HepG2 (cell line): ENCODE measurements around the gene SH2D2A. TPM values are rescaled to one million over a fixed set of nuclear protein-coding genes. Genes with fewer than 3 reads are reported as not detected.
A peak's percentile ranks its signal among the peaks of the same experiment; 100 is the strongest.

Source experiments
- ATAC-seq: fragments of 200-7000 bp; cut with Tn5 transposase; 3 replicates; pipeline ENCODE4 v1.9.1; 2020; ENCODE audit warnings: mild to moderate bottlenecking, moderate library complexity
- BruUV-seq: library from RNA; stranded (reverse); fragments of 400-500 nt; replicated peaks from 2 replicates; lab custom pipeline; 2021; lab: Mats Ljungman, UMichigan
- CTCF ChIA-PET: fragments of 300-600 bp; formaldehyde crosslinking; extraction: SDS; loops from one replicate; lab custom pipeline; 2021; ENCODE audit warnings: low total read pairs, inconsistent platforms, low intra/inter-chr PET ratio; lab: Yijun Ruan, JAX
- POLR2A ChIA-PET: fragments of 350-600 bp; sonication (Branson Sonifier 250); formaldehyde crosslinking; loops from one replicate; lab custom pipeline; 2020; ENCODE audit warnings: antibody characterized with exemption, inconsistent platforms; lab: Yijun Ruan, JAX
- DNase-seq: peaks from one replicate; pipeline ENCODE4 v3.0.0-alpha.2; 2015; ENCODE audit warnings: low spot score
- FAIRE-seq: peaks from 3 replicates; lab custom pipeline; 2011; peaks lifted over from hg19 to GRCh38; lab: Jason Lieb, UNC
- H2AFZ ChIP-seq: one replicate; pipeline ENCODE4 v1.6.1; 2011; ENCODE audit warnings: low read length, inconsistent platforms
- H3K27ac ChIP-seq: fragments of 300-600 bp; 3 replicates; pipeline ENCODE4 v1.8.0; 2011; ENCODE audit warnings: mixed run types, mild to moderate bottlenecking, mixed read lengths, low read length, inconsistent platforms; ENCODE audit not compliant: insufficient read depth; ENCODE audit errors: extremely low read length
- H3K27me3 ChIP-seq, 2 experiments: fragments of 200-600 bp in 1 of 2; 2 replicates in 1 of 2; 3 replicates in 1 of 2; pipeline versions ENCODE4 v1.6.0 to v1.8.0; 2011; ENCODE audit warnings: low read length in 2 of 2, mild to moderate bottlenecking in 2 of 2, moderate library complexity in 2 of 2, inconsistent platforms in 1 of 2; ENCODE audit not compliant: insufficient read depth in 2 of 2, control insufficient read depth in 1 of 2
- H3K36me3 ChIP-seq, 2 experiments: fragments of 200-600 bp in 1 of 2; replicated peaks in 1 of 2; 2 replicates in 1 of 2; 3 replicates in 1 of 2; pipeline versions ENCODE4 v1.5.1 to v1.8.0; 2011; ENCODE audit warnings: low read length in 2 of 2, inconsistent platforms in 1 of 2; ENCODE audit not compliant: insufficient read depth in 2 of 2, control insufficient read depth in 1 of 2
- H3K4me1 ChIP-seq: 2 replicates; pipeline ENCODE4 v1.5.1; 2012; ENCODE audit warnings: low read length, inconsistent platforms; ENCODE audit not compliant: insufficient read depth
- H3K4me2 ChIP-seq: 2 replicates; pipeline ENCODE4 v1.6.0; 2011; ENCODE audit warnings: low read depth, low read length, inconsistent platforms
- H3K4me3 ChIP-seq, 3 experiments: fragments of 200-600 bp in 1 of 3; sonication (generic), shearing (Covaris generic) in 1 of 3; replicated peaks in 1 of 3; 2 replicates each; pipeline ENCODE4 v1.5.1; 2011 to 2016; ENCODE audit warnings: low read length in 3 of 3, inconsistent platforms in 2 of 3, low read depth in 2 of 3, mild to moderate bottlenecking in 2 of 3, control low read depth in 1 of 3, mixed read lengths in 1 of 3; ENCODE audit not compliant: insufficient read depth in 1 of 3
- H3K79me2 ChIP-seq: one replicate; pipeline ENCODE4 v1.6.1; 2011; ENCODE audit warnings: low read length, inconsistent platforms; ENCODE audit not compliant: insufficient read depth
- H3K9ac ChIP-seq: 2 replicates; pipeline ENCODE4 v1.6.0; 2011; ENCODE audit warnings: mild to moderate bottlenecking, low read depth, low read length, inconsistent platforms; ENCODE audit not compliant: insufficient read depth
- H3K9me3 ChIP-seq: 2 replicates; pipeline ENCODE4 v1.5.1; 2012; ENCODE audit warnings: mild to moderate bottlenecking, low read length
- H4K20me1 ChIP-seq: 2 replicates; pipeline ENCODE4 v1.6.0; 2011; ENCODE audit warnings: inconsistent platforms, mild to moderate bottlenecking, low read length, moderate library complexity; ENCODE audit not compliant: insufficient read depth
- ARID5B ChIP-seq: IDR thresholded peaks from 2 replicates; pipeline ENCODE4 v1.4.0; 2020; ENCODE audit warnings: mild to moderate bottlenecking, missing genetic modification reagents
- CAMTA2 ChIP-seq: sonication (generic); formaldehyde crosslinking; IDR thresholded peaks from 2 replicates; pipeline ENCODE4 v1.4.0; 2020; ENCODE audit warnings: mild to moderate bottlenecking, missing genetic modification reagents, borderline replicate concordance
- CBX1 ChIP-seq: IDR thresholded peaks from one replicate; pipeline ENCODE4 v1.6.1; 2016; ENCODE audit warnings: antibody characterized with exemption, low read depth
- CENPBD1 ChIP-seq: sonication (generic); formaldehyde crosslinking; IDR thresholded peaks from 2 replicates; pipeline ENCODE4 v1.8.0; 2022; ENCODE audit warnings: missing genetic modification reagents, low read depth, mild to moderate bottlenecking, borderline replicate concordance
- FOXP4 ChIP-seq: sonication (generic); formaldehyde crosslinking; IDR thresholded peaks from 2 replicates; pipeline ENCODE4 v1.4.0; 2020; ENCODE audit warnings: missing genetic modification reagents
- HNRNPL ChIP-seq: fragments of 200-400 bp; formaldehyde crosslinking; IDR thresholded peaks from 2 replicates; pipeline ENCODE4 v1.6.1; 2017; ENCODE audit warnings: mild to moderate bottlenecking, low read depth, low read length
- HOXA7 ChIP-seq: sonication (generic); formaldehyde crosslinking; IDR thresholded peaks from 2 replicates; pipeline ENCODE4 v1.8.1; 2022; ENCODE audit warnings: mild to moderate bottlenecking, missing genetic modification reagents, moderate library complexity
- NFE2L1 ChIP-seq: sonication (generic); formaldehyde crosslinking; IDR thresholded peaks from 2 replicates; pipeline ENCODE4 v1.4.0; 2020; ENCODE audit warnings: missing genetic modification reagents, mild to moderate bottlenecking, borderline replicate concordance
- NR1H2 ChIP-seq: sonication (generic); formaldehyde crosslinking; IDR thresholded peaks from 2 replicates; pipeline ENCODE4 v1.8.1; 2022; ENCODE audit warnings: low read depth, missing genetic modification reagents, borderline replicate concordance
- PLSCR1 ChIP-seq: sonication (generic); formaldehyde crosslinking; IDR thresholded peaks from 2 replicates; pipeline ENCODE4 v1.5.0; 2020; ENCODE audit warnings: missing genetic modification reagents, mild to moderate bottlenecking, borderline replicate concordance
- SALL1 ChIP-seq: sonication (generic); formaldehyde crosslinking; IDR thresholded peaks from 2 replicates; pipeline ENCODE4 v1.8.0; 2022; ENCODE audit warnings: mild to moderate bottlenecking, missing genetic modification reagents
- SALL2 ChIP-seq: sonication (generic); formaldehyde crosslinking; IDR thresholded peaks from 2 replicates; pipeline ENCODE4 v1.8.1; 2023; ENCODE audit warnings: mild to moderate bottlenecking, missing genetic modification reagents, inconsistent platforms
- SIN3B ChIP-seq: fragments of 150-350 bp; IDR thresholded peaks from 2 replicates; pipeline ENCODE4 v1.6.1; 2014; ENCODE audit warnings: low read length
- SOX13 ChIP-seq, 3 experiments: fragments of 450-650 bp in 1 of 3; sonication (generic) in 1 of 3; formaldehyde crosslinking in 1 of 3; IDR thresholded peaks in 2 of 3; conservative IDR thresholded peaks in 1 of 3; 2 replicates each; pipeline versions ENCODE4 v1.5.0 to v1.6.1; 2016 to 2020; ENCODE audit warnings: antibody characterized with exemption in 1 of 3, mild to moderate bottlenecking in 1 of 3, missing compliant biosample characterization in 1 of 3, missing genetic modification reagents in 1 of 3, moderate library complexity in 1 of 3
- YEATS2 ChIP-seq: sonication (generic); formaldehyde crosslinking; IDR thresholded peaks from 2 replicates; pipeline ENCODE4 v1.4.0; 2020; ENCODE audit warnings: missing genetic modification reagents, borderline replicate concordance
- ZNF468 ChIP-seq: sonication (generic); formaldehyde crosslinking; IDR thresholded peaks from 2 replicates; pipeline ENCODE4 v1.8.0; 2022; ENCODE audit warnings: mild to moderate bottlenecking, moderate library complexity, missing genetic modification reagents
- ZNF850 ChIP-seq: sonication (generic); formaldehyde crosslinking; conservative IDR thresholded peaks from 2 replicates; pipeline ENCODE4 v1.9.0; 2021; ENCODE audit warnings: mild to moderate bottlenecking, missing genetic modification reagents
- WGBS: methylation state at CpG from one replicate; pipeline ENCODE4 v1.1.6; 2017; ENCODE audit warnings: low lambda C conversion rate; 5-methylcytosine and 5-hydroxymethylcytosine counted together
- in situ Hi-C: cut with HindIII; loops from 2 replicates; pipeline ENCODE4 v1.10.0; 2017; ENCODE audit warnings: low pct_unique_long_range_greater_than_20kb; ENCODE audit not compliant: extremely low pct_ligation_motif_present
- intact Hi-C: fragments of 100-400 bp; cut with micrococcal nuclease; formaldehyde crosslinking; loops from one replicate; pipeline ENCODE4 v1.10.0; 2022; ENCODE audit not compliant: unreplicated experiment
- polyA plus RNA-seq, 8 experiments: library from polyadenylated mRNA; depleted of rRNA in 3 of 8; stranded (reverse) in 7 of 8; unstranded in 1 of 8; fragments of >200 nt; fragmentation: Illumina TruSeq in 4 of 8; extraction: Trizol in 4 of 8; gene quantifications; 2 replicates each; pipeline versions ENCODE4 v1.2.1 to v1.2.3, GENCODE V29; 2011 to 2016; ENCODE audit warnings: low read depth in 4 of 8, missing spikeins in 1 of 8, mixed read lengths in 1 of 8; ENCODE audit not compliant: insufficient read depth in 1 of 8
- total RNA-seq, 5 experiments: library from RNA; depleted of rRNA; stranded (reverse); fragments of >200 nt; fragmentation: Illumina TruSeq; extraction: Trizol; gene quantifications; 2 replicates each; pipeline ENCODE4 v1.2.3, GENCODE V29; 2016; ENCODE audit warnings: low read depth in 1 of 5

SH2D2A gene
- total and polyA plus RNA-seq, 2 of the 13 experiments (the other 11 are each of a cell fraction or from before 2014, with no cell fraction given) = 0.57 to 0.73 TPM

GRCh38 chr1:156852418-156852874, 35.8 kb upstream of the SH2D2A start:
- Histone ChIP-seq H3K27me3 (peaks cover 2 to 43% of the 10 kb centered on the region in 2 experiments; a peak in 2 of 5 replicates), H3K4me2 (peak overlapping the region; percentile 54), H3K36me3 (no peaks in the 10 kb centered on the region), H4K20me1 (no peaks in the 10 kb centered on the region), H2AFZ (no peak overlapping the region), H3K4me3 (peak overlapping the region in 1 of 3 experiments; percentile 11; a peak in 1 of 6 replicates), H3K79me2 (no peaks in the 10 kb centered on the region), H3K4me1 (peaks cover 15% of the 10 kb centered on the region), H3K27ac (no peak overlapping the region), H3K9ac (no peak overlapping the region), H3K9me3 (no peaks in the 10 kb centered on the region)
- peak; percentile 48 for DNase-seq
- 0% methylated on average over 3 of the region's 9 CpGs for WGBS
- CTCF ChIA-PET = interaction anchor here (0.6 kb wide), 1 partner anchor 186 kb away, joined by 3 read pairs; no protein-coding TSS in a partner anchor
- POLR2A ChIA-PET = interaction anchor here (1.2 kb wide), 1 partner anchor 85 kb away, joined by 3 read pairs; the partner anchor contains the start of gene PRCC
- in situ Hi-C loops = no loop called here
- no peak for FAIRE-seq
- intact Hi-C loops = no loop called here
- BruUV-seq = no TSS peak
- ATAC-seq = peak; percentile 93
- no peak for TF ChIP-seq ZNF468 (CRISPR knock-in tag)
- peak; percentile 56; the same call in 1 of the 2 replicates for TF ChIP-seq ARID5B (CRISPR knock-in tag)
- no peak for TF ChIP-seq NFE2L1 (CRISPR knock-in tag)
- TF ChIP-seq PLSCR1 (CRISPR knock-in tag) = no peak
- peak; percentile 58; the same call in 1 of the 2 replicates for TF ChIP-seq FOXP4 (CRISPR knock-in tag)
- no peak for TF ChIP-seq HOXA7 (CRISPR knock-in tag)
- TF ChIP-seq HNRNPL = peak; percentile 85
- TF ChIP-seq CENPBD1 (CRISPR knock-in tag) = no peak
- no peak for TF ChIP-seq NR1H2 (CRISPR knock-in tag)
- no peak for TF ChIP-seq CAMTA2 (CRISPR knock-in tag)
- no peak for TF ChIP-seq ZNF850 (CRISPR knock-in tag)
- TF ChIP-seq SIN3B = no peak
- TF ChIP-seq YEATS2 = no peak
- no peak for TF ChIP-seq SOX13 (IDR thresholded peaks at IDR 0.05)
- TF ChIP-seq SOX13 (CRISPR knock-in tag; conservative IDR thresholded peaks at IDR 0.05 in 1 of 2, IDR thresholded peaks at IDR 0.05 in 1 of 2) = 0 out of 4 replicates have a peak, but pooled peaks of 1 of the 2 experiments have one; percentile 9
- TF ChIP-seq CBX1 = no peak
- peak; percentile 46; the same call in 1 of the 2 replicates for TF ChIP-seq SALL1 (CRISPR knock-in tag)
- TF ChIP-seq SALL2 (CRISPR knock-in tag) = no peak
